GM18870 (cell line): ENCODE results near the gene ACSF3.
"Not testable (repeated sequence)": the region's sequence is repeated elsewhere in the genome, so short reads cannot be mapped to it uniquely, and the experiment has no call there.

Experiments used
- ATAC-seq: cut with Tn5 transposase; IDR thresholded peaks from one replicate; pipeline ENCODE4 v1.9.1; 2021; ENCODE audit warnings: moderate library complexity; ENCODE audit not compliant: unreplicated experiment

The ACSF3 gene

DNA sequence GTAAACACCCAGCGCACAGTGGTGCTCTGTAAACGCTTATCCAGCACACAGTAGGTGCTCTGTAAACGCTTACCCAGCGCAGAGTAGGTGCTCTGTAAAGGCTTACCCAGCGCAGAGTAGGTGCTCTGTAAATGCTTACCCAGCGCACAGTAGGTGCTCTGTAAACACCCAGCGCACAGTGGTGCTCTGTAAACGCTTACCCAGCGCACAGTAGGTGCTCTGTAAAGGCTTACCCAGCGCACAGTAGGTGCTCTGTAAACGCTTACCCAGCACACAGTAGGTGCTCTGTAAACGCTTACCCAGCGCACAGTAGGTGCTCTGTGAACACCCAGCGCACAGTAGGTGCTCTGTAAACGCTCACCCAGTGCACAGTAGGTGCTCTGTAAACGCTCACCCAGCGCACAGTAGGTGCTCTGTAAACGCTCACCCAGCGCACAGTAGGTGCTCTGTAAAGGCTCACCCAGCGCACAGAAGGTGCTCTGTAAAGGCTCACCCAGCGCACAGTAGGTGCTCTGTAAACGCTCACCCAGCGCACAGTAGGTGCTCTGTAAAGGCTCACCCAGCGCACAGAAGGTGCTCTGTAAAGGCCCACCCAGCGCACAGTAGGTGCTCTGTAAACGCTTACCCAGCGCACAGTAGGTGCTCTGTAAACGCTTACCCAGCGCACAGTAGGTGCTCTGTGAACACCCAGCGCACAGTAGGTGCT, 92.4 kb downstream of the ACSF3 start:
- ATAC-seq, result not testable (repeated sequence)

DNA sequence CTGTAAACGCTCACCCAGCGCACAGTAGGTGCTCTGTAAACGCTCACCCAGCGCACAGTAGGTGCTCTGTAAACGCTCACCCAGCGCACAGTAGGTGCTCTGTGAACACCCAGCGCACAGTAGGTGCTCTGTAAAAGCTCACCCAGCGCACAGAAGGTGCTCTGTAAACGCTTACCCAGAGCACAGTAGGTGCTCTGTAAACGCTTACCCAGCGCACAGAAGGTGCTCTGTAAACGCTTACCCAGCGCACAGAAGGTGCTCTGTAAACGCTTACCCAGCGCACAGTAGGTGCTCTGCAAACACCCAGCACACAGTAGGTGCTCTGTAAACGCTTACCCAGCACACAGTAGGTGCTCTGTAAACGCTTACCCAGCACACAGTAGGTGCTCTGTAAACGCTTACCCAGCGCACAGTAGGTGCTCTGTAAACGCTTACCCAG, 93.0 kb downstream of the ACSF3 start:
- not testable (repeated sequence) for ATAC-seq

DNA sequence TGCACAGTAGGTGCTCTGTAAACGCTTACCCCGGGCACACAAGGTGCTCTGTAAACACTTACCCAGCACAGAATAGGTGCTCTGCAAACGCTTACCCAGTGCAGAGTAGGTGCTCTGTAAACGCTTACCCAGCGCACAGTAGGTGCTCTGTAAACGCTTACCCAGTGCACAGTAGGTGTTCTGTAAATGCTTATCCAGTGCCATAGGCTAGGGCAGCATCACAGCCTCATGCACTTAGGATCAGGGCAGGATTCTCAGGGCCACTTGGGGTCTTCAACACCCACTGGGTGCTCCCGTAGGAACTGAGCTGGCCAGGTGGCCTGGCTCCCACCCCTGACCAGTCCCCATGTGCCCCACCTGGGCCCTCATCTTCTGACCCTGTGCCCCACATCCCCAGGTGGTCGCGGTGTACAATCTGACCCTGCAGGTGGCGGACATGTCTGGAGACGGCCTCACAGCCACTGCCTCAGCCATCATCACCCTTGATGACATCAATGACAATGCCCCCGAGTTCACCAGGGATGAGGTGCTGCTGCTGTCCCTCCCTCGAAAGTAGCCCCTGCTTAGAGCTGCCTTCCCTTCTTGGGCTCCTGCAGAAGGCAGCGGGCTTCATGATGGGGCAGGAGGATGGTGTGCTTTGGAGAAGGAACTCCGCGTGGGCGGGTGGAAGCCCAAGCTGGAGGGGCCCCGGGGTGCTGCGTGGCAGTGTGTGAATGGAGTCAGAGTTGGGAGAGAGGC, 93.5 kb downstream of the ACSF3 start:
- no peak for ATAC-seq

DNA sequence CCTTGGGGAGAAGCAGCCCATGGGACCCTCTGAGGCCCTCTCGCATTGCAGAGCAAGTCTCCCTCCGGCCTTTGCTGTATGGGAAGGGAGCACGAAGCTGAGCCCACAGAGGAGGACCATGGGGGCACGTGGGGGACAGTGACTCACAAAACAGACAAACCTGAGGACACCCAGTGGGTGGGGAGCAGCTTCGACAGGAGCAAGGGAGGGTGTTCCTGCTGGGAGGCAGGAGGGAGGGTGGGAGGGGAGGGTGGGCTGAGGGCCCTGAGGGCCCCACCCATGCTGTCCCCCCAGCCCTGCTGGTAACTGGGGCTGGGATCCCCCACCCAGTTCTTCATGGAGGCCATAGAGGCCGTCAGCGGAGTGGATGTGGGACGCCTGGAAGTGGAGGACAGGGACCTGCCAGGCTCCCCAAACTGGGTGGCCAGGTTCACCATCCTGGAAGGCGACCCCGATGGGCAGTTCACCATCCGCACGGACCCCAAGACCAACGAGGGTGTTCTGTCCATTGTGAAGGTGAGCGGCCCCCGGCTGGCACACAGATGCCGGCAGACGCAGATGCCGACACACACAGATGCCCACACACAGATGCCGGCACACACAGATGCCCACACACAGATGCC, 94.2 kb downstream of the ACSF3 start:
- ATAC-seq, result no peak

DNA sequence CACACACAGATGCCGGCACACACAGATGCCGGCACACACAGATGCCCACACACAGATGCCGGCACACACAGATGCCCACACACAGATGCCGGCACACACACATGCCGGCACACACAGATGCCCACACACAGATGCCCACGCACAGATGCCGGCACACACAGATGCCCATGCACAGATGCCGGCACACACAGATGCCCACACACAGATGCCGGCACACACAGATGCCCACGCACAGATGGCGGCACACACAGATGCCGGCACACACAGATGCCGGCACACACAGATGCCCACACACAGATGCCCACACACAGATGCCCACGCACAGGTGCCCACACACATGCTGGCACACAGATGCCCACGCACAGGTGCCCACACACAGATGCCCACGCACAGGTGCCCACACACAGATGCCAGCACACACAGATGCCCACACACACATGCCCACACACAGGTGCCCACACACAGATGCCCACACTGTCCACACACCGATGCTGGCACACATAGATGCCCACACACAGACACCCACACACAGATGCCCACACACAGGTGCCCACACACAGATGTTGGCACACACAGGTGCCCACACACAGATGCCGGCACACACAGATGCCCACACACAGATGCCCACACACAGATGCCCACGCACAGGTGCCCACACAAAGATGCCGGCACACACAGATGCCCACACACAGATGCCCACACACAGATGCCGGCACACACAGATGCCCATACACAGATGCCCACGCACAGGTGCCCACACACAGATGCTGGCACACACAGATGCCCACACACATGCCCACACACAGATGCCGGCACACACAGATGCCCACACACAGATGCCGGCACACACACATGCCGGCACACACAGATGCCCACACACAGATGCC, 95.1 kb downstream of the ACSF3 start:
- ATAC-seq, result not testable (repeated sequence)

DNA sequence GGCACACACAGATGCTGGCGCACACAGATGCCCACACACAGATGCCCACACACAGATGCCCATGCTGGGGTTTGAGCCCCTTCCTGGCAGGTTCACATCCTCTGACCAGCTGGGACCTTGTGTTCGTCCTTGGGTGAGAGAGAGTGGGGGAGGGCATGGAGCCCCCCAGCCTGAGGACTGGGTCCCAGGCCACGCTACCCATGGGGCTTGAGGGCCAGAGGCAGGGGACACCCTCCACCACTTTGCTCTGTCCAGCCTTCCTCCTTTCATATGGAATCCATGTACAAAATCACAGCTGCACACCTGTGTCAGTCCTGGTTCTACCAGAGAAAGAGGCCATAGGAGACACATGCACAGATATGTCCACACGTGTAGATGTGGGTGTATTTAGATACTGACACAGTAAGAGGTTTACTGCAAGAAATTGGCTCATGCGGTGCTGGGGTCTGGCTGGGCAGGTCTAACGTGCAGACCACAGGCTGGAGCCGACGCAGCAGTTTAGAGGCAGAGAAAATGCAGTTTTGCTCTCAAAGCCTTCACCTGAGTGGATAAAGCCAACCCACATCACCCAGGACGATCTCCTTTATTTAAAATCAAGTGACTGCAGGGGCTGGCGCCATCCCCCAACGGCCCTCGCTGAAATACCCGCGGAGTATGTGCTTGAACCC, 95.8 kb downstream of the ACSF3 start:
- no peak for ATAC-seq

DNA sequence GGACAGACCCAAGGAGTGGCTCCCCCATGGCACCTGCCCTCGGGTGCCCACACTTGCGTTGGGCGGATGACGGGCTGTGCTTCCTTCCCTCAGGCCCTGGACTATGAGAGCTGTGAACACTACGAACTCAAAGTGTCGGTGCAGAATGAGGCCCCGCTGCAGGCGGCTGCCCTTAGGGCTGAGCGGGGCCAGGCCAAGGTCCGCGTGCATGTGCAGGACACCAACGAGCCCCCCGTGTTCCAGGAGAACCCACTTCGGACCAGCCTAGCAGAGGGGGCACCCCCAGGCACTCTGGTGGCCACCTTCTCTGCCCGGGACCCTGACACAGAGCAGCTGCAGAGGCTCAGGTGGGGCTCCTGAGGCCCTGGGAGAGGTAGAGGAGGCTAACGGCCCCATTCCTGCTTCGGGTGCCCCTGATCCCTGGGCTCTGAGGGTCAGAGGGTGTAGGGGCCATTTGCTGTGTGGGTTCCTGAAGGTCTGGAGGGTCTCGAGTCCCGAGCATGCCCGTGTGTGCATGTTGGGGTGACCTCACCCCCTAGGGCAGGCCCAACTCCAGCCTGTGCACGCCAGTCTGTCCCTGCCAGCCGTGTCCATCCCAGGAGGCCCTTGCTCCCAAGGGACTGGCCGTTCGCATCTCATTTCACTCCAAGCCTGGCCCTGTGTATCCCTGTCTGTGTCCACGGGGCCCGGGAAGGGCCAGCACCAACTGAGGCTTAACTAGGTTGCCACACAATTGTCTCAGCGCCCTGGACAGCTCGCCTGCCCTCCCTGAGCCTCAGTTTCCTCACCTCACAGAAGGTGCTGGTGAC, 96.7 kb downstream of the ACSF3 start:
- no peak for ATAC-seq

DNA sequence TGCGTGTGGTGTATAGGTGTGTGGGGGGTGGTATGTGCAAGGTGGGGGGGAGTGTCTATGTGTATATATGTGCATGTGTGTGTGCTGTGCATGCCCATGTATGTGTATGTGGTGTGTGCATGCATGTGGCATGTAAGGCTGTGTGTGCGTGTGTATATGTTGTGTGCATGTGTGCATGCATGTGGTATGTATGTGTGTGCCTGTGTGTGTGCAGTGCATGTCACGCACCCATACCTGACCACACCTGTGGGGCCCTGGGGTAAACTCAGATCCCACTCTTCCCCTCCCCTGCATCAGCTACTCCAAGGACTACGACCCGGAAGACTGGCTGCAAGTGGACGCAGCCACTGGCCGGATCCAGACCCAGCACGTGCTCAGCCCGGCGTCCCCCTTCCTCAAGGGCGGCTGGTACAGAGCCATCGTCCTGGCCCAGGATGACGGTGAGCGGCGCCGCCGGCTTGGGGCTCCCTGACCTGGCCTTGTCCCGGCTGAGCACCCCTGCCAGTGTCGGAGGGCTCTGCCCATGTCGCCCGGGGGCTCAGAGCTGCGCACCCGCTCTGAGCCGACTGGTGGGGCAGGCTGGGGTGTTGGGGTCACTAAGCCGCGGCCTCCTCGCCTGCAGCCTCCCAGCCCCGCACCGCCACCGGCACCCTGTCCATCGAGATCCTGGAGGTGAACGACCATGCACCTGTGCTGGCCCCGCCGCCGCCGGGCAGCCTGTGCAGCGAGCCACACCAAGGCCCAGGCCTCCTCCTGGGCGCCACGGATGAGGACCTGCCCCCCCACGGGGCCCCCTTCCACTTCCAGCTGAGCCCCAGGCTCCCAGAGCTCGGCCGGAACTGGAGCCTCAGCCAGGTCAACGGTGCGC, 97.6 kb downstream of the ACSF3 start:
- no peak for ATAC-seq

DNA sequence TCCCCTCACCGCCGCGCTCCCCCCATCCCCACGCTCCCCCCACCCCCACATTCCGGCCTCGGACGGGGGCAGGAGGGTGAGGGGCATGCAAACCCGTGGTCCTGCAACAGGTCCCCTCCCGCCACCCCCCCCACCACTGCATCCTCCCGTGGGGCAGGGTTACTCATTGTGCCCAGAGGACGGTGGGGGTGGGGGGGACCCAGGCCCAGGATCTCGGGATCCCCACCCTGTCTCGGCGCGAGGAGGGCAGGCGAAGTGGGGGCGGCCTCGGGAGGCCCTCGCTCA, 98.2 kb downstream of the ACSF3 start:
- no peak for ATAC-seq

DNA sequence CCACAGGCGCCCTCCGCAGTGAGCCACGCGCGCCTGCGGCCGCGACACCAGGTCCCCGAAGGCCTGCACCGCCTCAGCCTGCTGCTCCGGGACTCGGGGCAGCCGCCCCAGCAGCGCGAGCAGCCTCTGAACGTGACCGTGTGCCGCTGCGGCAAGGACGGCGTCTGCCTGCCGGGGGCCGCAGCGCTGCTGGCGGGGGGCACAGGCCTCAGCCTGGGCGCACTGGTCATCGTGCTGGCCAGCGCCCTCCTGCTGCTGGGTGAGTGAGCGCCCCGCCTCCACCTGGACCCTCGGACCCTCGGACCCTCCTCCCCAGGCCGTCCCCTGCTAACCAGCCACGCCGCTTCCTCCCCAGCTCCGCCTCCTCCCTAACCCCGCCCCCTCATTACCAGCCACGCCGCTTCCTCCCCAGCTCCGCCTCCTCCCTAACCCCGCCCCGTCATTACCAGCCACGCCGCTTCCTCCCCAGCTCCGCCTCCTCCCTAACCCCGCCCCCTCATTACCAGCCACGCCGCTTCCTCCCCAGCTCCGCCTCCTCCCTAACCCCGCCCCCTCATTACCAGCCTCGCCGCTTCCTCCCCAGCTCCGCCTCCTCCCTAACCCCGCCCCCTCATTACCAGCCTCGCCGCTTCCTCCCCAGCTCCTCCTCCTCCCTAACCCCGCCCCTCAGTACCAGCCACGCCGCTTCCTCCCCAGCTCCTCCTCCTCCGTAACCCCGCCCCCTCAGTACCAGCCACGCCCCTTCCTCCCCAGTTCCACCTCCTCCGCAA, 98.7 kb downstream of the ACSF3 start:
- not testable (repeated sequence) for ATAC-seq

DNA sequence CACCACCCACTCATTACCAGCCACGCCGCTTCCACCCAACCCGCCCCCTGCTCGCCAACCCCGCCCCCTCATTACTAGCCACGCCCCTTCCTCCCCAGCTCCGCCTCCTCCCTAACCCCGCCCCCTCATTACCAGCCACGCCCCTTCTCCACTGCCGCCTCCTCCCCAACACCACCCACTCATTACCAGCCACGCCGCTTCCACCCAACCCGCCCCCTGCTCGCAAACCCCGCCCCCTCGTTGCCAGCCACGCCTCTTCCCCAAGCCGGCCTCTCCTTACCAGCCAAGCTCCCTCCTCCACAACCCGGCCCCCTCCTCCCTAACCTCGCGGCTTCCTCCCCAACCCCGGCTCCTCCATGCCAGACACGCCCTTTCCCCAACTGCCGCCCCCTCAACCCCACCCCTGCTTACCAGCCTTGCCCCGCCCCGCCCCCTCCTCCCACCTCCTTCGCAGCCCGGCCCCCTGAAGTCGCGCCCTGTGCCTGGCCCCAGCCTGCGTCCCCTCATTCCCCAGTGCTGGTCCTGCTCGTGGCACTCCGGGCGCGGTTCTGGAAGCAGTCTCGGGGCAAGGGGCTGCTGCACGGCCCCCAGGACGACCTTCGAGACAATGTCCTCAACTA, 99.4 kb downstream of the ACSF3 start:
- ATAC-seq, result no peak

DNA sequence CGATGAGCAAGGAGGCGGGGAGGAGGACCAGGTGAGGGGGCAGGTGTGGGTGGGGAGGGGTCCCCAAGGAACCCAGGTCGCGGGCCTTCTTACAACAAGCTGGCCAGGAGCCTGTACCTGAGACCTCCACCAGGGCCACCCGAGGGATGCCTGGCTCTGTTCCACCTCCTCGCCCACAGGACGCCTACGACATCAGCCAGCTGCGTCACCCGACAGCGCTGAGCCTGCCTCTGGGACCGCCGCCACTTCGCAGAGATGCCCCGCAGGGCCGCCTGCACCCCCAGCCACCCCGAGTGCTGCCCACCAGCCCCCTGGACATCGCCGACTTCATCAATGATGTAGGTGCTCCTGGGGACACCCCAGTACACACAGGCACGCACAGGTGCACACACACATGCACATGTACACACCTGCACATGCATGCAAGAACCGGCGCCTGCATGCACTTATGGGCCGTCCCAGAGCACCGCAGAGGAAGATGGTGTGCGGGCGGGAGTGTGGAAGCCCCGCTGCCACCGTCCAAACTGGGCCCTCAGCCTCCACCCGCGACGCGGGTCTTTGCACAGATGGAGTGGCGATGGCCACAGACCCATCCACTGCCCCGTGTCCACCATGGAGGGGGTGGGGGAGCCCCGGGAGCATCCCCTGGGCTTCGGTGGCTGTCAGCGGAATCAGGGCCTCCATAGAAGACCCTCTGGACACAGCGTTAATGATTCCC, 100.1 kb downstream of the ACSF3 start:
- no peak for ATAC-seq

DNA sequence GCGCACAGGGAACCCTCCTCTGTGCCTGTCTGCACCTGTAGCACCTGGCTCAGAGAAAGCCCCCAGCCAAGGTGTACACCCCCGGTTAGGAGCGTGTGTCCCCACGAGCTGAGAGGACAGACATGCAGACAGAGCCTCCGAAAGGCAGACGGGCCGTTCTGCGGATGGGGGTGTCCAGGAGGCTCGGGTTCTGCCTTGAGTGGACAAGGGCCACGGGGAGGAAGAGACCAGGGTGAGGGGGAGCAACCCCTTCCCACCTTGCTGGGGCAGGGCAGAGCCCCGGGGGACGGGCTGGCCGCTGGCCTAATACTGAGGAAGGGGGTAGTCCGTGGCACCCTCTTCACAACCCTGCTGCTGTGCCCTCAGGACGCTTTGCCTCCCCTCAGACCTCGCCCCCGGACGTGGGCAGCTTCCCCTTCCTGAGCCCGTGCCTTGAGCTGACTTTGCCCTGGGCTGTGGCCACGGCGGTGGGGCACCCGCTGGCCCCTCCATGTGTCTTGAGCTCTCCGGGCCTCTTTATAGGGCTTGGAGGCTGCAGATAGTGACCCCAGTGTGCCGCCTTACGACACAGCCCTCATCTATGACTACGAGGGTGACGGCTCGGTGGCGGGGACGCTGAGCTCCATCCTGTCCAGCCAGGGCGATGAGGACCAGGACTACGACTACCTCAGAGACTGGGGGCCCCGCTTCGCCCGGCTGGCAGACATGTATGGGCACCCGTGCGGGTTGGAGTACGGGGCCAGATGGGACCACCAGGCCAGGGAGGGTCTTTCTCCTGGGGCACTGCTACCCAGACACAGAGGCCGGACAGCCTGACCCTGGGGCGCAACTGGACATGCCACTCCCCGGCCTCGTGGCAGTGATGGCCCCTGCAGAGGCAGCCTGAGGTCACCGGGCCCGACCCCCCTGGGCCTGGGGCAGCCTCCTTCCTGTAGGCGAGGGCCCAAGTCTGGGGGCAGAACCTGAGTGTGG, 101.0 kb downstream of the ACSF3 start:
- no peak for ATAC-seq

DNA sequence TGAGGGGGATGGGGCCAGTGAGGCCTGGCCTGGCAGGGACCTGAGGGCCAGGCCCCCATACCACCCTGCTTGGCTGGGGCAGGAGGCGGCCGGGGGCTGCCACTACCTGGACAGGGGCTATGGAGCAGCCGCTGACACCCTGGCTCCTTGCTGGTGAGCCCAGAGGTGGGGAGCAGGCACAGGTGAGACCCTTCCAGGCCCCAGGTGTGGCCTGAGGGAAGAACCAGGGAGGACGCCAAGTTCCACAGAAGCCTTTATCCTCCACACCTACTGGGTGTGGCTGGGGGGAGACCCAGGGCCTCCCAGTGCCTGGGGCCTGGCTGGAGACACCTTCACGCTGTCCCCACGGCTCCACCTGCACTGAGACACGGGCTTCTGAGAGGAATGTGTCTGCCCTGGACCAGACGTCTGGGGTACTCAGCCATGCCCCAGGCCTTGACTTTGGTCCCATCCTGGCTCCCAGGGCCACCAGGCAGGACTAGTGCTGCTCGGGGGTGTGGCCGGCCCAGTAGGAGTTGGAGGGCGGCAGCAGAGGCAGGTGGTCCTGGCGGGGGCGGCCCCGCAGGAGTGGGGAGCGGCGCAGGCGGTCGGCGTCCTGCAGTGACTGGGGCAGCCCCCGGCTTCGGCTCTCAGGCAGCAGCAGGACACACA, 102.0 kb downstream of the ACSF3 start:
- no peak for ATAC-seq

DNA sequence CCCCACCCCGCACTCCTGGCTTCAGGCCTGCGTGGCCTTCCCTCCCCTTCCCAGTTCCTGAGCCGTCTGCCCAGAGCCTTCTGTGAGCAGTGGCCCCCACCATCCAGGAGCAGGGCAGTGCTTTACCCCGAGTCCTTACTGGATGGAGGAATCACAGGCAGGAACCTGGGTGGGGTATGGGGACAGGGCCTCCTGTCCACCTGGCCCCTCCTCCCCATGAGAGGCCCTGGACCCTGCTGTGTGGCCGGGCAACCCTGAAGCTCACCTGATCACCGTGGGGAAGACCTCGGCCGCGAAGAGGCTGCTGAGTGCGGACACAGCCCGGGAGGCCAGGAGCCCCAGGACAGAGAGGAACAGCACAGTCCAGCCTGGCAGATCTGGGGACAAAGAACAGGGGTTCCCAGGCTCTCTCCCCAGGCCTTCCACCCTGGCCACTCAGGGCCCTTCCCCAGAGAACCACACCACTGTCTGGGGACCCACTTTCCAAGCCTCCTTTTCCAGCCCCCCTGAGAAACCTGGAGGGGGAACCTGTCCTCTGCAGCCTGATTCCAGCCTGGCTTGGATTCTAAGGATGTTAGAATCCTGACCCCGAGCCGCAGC, 103.5 kb downstream of the ACSF3 start:
- ATAC-seq, result no peak
